ENCODE measurements around the gene SP7. TPM values are rescaled to one million over a fixed set of nuclear protein-coding genes. Genes with fewer than 3 reads are reported as not detected.
"Not testable (repeated sequence)": the region's sequence is repeated elsewhere in the genome, so short reads cannot be mapped to it uniquely, and the experiment has no call there.

SP7 gene
- total RNA-seq, 1 donor from 2014 or later = 0.27 TPM

- no peak overlapping the region for H3K4me3 Mint-ChIP-seq
- TF ChIP-seq CTCF (IDR thresholded peaks at IDR 0.05; ENCODE audit: unreplicated experiment) = no peak
- no peaks in the 10 kb centered on the region for H3K36me3 Mint-ChIP-seq
- H3K27ac Mint-ChIP-seq = no peak overlapping the region
- H3K4me1 Mint-ChIP-seq = peaks cover 11% of the 10 kb centered on the region
- H3K27me3 Mint-ChIP-seq (ENCODE audit: low read depth) = peaks cover 35% of the 10 kb centered on the region
- DNase-seq (ENCODE audit: low spot score in 2 of 2, unreplicated experiment in 2 of 2) = no peak
- H3K9me3 Mint-ChIP-seq = no peaks in the 10 kb centered on the region
Observed at GRCh38 chr12:53334822-53335221, 1.3 kb downstream of the SP7 start.

DNA sequence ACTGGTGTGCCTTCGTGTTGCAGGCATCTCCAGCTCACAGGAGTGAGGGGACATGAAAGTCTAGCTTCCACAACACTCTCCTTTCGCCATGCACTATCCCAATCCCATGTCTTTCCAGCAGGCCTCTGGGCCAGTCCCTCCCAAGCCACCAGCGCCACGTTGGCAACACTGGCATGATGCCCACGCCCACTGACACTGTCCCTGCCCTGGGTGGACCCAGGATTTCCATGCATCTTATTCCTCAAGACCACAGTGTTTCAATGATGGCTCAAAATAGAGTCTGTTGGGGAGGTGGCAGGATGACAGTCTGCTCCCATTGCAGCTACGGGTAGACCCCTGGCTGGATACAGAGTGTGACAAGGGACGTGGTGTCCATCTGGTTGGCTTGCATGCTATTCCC, 2.3 kb downstream of the SP7 start:
- Mint-ChIP-seq H3K9me3 (no peaks in the 10 kb centered on the region), H3K36me3 (no peaks in the 10 kb centered on the region), H3K27me3 (ENCODE audit: low read depth) (peaks cover 37% of the 10 kb centered on the region), H3K27ac (no peak overlapping the region), H3K4me3 (no peak overlapping the region), H3K4me1 (peaks cover 11% of the 10 kb centered on the region)
- TF ChIP-seq CTCF (IDR thresholded peaks at IDR 0.05; ENCODE audit: unreplicated experiment) = no peak
- no peak for DNase-seq (ENCODE audit: low spot score in 2 of 2, unreplicated experiment in 2 of 2)

DNA sequence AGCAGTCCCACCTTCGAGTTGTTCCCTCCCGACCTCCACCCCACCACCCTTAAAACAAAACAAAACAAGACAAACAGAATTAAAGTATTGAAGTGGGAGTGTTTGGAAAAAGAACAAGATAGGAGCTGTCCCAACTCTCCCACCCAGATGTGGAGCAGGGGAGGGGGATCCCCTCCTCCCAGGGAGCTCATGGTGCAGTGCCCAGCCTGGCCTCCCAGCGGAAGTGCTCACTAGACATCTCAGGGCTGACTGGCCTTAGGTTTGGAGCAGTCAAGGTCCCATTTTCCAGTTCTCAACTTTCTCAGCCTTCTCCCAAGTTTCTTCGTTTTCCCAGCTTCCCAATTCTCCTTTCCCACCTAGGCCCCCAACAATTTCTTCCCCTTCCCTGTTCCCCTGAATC, 2.9 kb downstream of the SP7 start:
- peaks cover 39% of the 10 kb centered on the region for H3K27me3 Mint-ChIP-seq (ENCODE audit: low read depth)
- H3K36me3 Mint-ChIP-seq = no peaks in the 10 kb centered on the region
- H3K9me3 Mint-ChIP-seq = no peaks in the 10 kb centered on the region
- no peak overlapping the region for H3K4me3 Mint-ChIP-seq
- TF ChIP-seq CTCF (IDR thresholded peaks at IDR 0.05; ENCODE audit: unreplicated experiment) = no peak
- no peak for DNase-seq (ENCODE audit: low spot score in 2 of 2, unreplicated experiment in 2 of 2)
- peaks cover 9% of the 10 kb centered on the region for H3K4me1 Mint-ChIP-seq
- no peak overlapping the region for H3K27ac Mint-ChIP-seq

DNA sequence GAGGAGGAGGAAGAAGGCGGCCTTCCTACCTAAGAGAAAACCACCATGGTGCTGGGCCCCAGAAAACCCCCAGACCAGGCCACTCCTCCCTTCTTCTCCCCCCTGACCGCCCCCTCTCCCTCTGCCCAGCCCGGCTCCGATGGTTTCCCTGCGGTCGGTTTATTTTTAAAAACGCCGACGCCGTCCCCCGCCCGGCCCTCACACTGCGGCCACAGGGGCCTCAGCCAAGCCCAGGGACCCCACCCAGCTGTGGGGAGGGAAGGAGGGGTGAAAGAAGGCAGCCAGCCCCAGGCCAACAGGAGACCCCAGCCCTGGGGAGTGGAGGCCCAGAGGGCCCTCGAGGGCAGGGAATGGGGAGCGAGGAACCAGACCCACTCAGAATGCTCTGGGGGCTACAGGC, 3.4 kb downstream of the SP7 start:
- Mint-ChIP-seq H3K27me3 (ENCODE audit: low read depth) (peaks cover 39% of the 10 kb centered on the region), H3K4me3 (no peak overlapping the region), H3K27ac (no peak overlapping the region), H3K4me1 (peaks cover 5% of the 10 kb centered on the region), H3K9me3 (no peaks in the 10 kb centered on the region), H3K36me3 (no peaks in the 10 kb centered on the region)
- DNase-seq (ENCODE audit: low spot score in 2 of 2, unreplicated experiment in 2 of 2) = no peak
- no peak for TF ChIP-seq CTCF (IDR thresholded peaks at IDR 0.05; ENCODE audit: unreplicated experiment)

DNA sequence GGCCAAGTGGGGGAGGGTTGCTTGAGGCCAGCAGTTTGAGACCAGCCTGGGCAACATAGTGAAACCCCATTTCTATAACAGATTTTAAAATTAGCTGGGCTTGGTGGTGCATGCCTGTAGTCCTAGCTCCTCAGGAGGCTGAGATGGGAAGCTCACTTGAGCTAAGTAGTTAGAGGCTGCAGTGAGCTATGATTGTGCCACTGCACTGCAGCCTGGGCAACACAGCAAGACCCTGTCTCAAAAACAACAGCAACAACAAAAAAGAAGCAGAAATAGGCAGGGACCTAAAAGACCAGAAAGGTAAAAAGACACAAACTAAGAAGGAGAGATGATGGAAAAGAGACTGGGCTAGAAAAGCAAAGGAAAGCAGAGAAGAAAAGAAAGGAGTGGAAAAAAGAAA, 3.8 kb downstream of the SP7 start:
- not testable (repeated sequence) for H3K4me3 Mint-ChIP-seq, H3K4me1 Mint-ChIP-seq, H3K27ac Mint-ChIP-seq

GRCh38 chr12:53330671-53331070, 5.5 kb downstream of the SP7 start:
- no peak for DNase-seq (ENCODE audit: low spot score in 2 of 2, unreplicated experiment in 2 of 2)
- Mint-ChIP-seq H3K27ac (no peak overlapping the region), H3K4me1 (peaks cover 3% of the 10 kb centered on the region), H3K9me3 (no peaks in the 10 kb centered on the region), H3K4me3 (no peak overlapping the region), H3K36me3 (no peaks in the 10 kb centered on the region), H3K27me3 (ENCODE audit: low read depth) (peaks cover 43% of the 10 kb centered on the region)
- TF ChIP-seq CTCF (IDR thresholded peaks at IDR 0.05; ENCODE audit: unreplicated experiment) = no peak

More for the DNA sequence above, 3.8 kb downstream of the SP7 start:
- not testable (repeated sequence) for H3K36me3 Mint-ChIP-seq; H3K9me3 Mint-ChIP-seq; DNase-seq (ENCODE audit: low spot score in 2 of 2, unreplicated experiment in 2 of 2)
- H3K27me3 Mint-ChIP-seq (ENCODE audit: low read depth) = peaks cover 38% of the 10 kb centered on the region

All from mesothelial cell of epicardium (in vitro differentiated cells).